Activated CD8-positive, alpha-beta memory T cell treated with anti-CD3 and anti-CD28 coated beads for 36 hours (primary cell): ENCODE results near the gene RAD51B. TPM values are rescaled to one million over a fixed set of nuclear protein-coding genes. Genes with fewer than 3 reads are reported as not detected.
"Not testable (repeated sequence)": the region's sequence is repeated elsewhere in the genome, so short reads cannot be mapped to it uniquely, and the experiment has no call there.

ENCODE experiments used
- CTCF ChIA-PET: fragments of 350-600 bp; sonication (Branson Sonifier 250); formaldehyde crosslinking; loops from one replicate; lab custom pipeline; 2021; ENCODE audit warnings: antibody characterized with exemption; lab: Charles Lee
- POLR2A ChIA-PET: fragments of 350-600 bp; sonication (Branson Sonifier 250); formaldehyde crosslinking; loops from one replicate; lab custom pipeline; 2021; ENCODE audit warnings: antibody characterized with exemption; lab: Charles Lee
- total RNA-seq, 2 experiments: library from RNA; stranded (reverse); gene quantifications; one replicate each; pipeline ENCODE4 v1.2.3, GENCODE V29; 2021

The RAD51B gene
- total RNA-seq, 2 experiments from 2014 or later = 25.0 to 26.0 TPM

DNA sequence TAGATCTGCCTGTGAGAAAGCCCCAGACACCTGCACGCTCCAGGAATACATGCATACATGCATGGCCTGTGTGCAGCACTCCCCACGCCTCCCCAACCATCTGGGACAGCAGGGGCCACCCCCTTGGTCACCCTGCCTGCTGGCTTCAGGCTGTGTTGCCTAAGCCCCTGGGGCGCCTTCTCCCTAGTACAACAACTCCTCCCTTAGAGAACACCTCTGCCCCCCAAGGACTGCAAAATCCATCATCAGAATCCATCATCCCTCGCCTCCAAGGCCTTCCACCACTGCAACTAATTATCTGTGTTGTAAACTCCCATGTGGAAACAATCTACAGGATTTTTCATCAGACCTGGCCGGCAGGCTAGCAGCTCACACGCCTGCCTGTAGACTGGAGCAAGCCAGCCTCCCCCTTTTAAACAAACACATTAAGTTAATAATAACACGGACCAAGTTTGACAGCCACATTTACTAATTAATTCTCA is 936.5 kb downstream of the RAD51B start:
- ChIA-PET POLR2A (no interaction called here), CTCF (no interaction called here)

- ChIA-PET POLR2A (no interaction called here), CTCF (no interaction called here)
Measured at GRCh38 chr14:68756734-68757133, 937.2 kb downstream of the RAD51B start.

- POLR2A ChIA-PET = no interaction called here
- CTCF ChIA-PET = no interaction called here
Measured at GRCh38 chr14:68757618-68758081, 938.1 kb downstream of the RAD51B start.

DNA sequence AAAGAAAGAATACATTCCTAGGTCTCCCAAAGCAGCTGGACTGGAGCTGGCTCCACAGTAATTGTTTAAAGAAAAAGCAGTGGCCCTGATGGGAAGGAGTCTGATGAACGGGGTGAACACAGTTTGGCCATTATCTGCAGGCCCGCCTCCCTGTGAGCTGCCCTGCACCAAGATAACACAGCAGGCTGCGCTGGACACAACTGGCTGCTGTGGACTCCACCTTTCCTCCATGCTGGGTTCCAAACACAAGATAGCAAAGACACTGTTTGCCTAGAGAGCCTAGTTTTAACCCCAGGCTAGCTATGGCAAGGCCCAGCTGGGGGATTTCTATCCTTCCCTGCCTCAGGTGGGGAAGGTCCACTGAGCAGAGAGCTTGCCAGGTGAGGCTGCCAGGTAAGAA is 938.7 kb downstream of the RAD51B start:
- POLR2A ChIA-PET = no interaction called here
- CTCF ChIA-PET = no interaction called here

DNA sequence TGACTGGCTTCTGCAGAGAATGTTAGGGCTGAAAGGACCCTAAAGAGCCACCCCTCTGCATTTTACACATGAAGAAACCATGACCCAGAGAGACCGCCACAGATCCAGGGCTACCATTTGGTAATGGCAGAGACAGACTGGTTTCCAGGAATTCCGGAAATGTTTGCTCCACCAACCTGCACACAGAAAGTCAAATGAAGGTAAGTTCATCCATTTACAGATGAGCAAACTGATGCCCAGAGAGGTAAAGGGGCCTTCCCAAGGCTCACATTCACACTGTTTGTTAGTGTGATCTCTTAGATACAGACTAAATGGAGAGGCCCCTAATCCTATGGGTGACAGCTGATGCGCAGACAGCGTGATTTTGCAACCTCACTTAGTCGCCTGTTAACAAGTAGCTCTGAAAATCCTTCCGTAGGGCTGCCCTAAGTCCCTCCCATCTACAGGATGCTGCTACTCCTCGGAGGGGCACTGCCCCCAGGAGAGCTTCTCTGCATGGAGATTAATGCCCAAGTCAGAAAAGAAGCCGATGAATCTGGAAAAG is 939.5 kb downstream of the RAD51B start:
- CTCF ChIA-PET = no interaction called here

GRCh38 chr14:68759937-68760336 is 940.4 kb downstream of the RAD51B start:
- ChIA-PET CTCF (interaction anchor here (0.5 to 1.5 kb wide), 2 partner anchors 11 to 459 kb away, joined by 3 read pairs; no protein-coding TSS in a partner anchor), POLR2A (no interaction called here)

More for the DNA sequence above, 939.5 kb downstream of the RAD51B start:
- POLR2A ChIA-PET = no interaction called here

GRCh38 chr14:68760761-68761160 is 941.2 kb downstream of the RAD51B start:
- POLR2A ChIA-PET = no interaction called here
- CTCF ChIA-PET = interaction anchor here (1.5 kb wide), 1 partner anchor 10 kb away, joined by 3 read pairs; no protein-coding TSS in a partner anchor

DNA sequence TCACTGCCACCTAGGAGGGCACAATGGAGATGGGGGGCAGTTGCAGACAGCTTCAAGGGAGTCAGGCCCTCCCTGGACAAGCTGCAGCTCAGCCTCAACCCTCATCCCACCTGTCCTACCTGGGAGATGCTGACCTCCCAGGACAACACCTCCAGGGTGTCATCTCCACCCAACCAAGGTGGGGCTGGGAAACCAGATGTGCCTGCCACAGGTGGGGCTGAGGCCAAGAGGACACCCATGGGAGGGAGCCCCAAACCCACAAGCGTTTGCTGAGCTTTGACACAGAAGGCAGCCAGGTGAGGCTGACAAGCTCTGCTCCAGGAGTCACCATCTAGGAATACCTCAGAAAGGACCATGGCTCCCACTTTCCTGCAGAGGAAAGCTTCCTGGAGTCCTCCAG is 941.8 kb downstream of the RAD51B start:
- ChIA-PET POLR2A (no interaction called here), CTCF (interaction anchor here (1.5 kb wide), 1 partner anchor 10 kb away, joined by 3 read pairs; no protein-coding TSS in a partner anchor)

- ChIA-PET CTCF (interaction anchor here (1.2 kb wide), 1 partner anchor 30 kb away, joined by 4 read pairs; no protein-coding TSS in a partner anchor), POLR2A (no interaction called here)
Measured at GRCh38 chr14:68762953-68763764, 943.6 kb downstream of the RAD51B start.

DNA sequence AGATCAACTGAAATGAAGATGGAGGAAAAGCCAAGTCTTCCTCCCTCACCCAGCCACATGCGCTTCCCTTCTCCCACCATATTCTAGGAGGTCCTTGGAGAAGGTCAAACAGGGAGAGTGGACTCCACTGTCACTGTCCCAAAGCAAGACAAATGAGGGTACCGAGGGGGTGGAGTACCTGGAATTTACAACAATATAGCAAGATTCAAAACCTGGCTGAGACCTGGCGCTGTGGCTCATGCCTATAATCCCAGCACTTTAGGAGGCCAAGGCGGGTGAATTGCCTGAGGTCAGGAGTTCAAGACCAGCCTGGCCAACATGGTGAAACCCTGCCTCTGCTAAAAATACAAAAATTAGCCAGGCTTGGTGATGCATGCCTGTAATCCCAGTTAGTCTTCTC is 944.3 kb downstream of the RAD51B start:
- CTCF ChIA-PET, POLR2A ChIA-PET: not testable (repeated sequence)

DNA sequence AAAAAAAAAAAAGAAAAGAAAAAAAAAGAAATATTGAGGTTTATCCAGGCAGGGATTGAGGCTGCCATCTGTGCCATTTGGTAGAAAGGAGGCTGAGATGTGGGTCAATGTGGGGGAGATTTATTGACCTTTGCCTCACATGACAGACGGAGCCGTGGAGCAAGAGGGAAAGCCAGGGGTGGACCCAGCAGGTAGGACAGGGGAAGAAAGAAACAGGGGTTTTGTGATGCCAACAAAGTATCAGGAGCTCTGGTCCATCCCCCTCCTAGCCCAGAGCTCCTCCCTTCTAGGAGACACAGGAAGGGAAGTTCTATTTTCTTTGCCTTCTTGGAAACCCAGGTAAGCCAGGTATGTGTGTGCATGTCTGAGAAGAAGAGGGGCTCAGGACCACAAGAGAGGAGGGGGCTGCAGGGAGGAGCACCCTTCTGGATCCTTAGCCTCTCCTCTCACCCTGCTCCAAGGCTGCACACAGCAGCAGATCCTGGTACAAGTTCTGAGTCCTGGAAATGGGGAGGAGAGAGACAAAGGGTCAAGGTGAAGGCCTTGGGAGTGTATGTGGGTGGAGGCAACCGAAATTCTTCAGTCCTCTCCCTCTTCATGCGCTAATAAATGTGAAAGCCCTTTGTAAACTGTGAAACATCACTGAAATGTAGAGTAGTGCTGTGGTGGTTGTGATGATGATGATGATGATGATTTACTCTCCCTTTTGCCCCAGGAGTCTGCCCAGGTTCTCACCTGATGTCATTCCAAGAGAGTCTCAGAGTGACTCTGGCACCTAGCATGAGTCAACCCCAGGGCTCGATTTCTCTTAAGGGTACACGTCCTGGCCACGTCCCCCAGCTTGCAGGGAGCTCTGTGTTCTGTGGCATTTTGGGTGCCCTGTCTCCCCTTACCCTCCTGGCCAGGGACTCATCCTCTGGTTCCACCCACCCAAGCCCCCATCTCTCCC is 947.0 kb downstream of the RAD51B start:
- POLR2A ChIA-PET = interaction anchor here (0.7 kb wide), 1 partner anchor 12 kb away, joined by 3 read pairs; no protein-coding TSS in a partner anchor
- CTCF ChIA-PET = no interaction called here

- POLR2A ChIA-PET = no interaction called here
- CTCF ChIA-PET = no interaction called here
Measured at GRCh38 chr14:68767248-68767645, 947.7 kb downstream of the RAD51B start.

DNA sequence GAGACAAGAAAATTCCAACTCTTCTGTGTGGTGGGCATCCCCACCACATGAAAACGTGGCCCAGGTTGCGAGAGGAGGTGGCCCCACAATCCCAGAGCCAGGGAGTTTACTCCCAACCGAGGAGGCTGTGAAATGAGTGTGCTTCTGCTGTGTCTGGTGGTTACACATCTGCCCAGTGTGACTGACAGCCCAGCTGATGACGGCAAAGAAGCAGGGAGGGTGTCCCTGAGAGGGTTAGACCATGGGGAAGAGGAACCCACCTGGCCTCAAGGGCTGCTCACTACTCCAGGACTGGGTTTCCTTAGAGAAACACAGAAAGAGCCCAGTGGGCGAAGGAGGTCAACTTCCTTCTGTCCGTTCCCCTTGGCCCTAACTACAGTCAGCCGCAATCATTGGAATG is 948.7 kb downstream of the RAD51B start:
- ChIA-PET POLR2A (no interaction called here), CTCF (no interaction called here)

- POLR2A ChIA-PET = no interaction called here
- CTCF ChIA-PET = no interaction called here
Measured at GRCh38 chr14:68770051-68770450, 950.5 kb downstream of the RAD51B start.

DNA sequence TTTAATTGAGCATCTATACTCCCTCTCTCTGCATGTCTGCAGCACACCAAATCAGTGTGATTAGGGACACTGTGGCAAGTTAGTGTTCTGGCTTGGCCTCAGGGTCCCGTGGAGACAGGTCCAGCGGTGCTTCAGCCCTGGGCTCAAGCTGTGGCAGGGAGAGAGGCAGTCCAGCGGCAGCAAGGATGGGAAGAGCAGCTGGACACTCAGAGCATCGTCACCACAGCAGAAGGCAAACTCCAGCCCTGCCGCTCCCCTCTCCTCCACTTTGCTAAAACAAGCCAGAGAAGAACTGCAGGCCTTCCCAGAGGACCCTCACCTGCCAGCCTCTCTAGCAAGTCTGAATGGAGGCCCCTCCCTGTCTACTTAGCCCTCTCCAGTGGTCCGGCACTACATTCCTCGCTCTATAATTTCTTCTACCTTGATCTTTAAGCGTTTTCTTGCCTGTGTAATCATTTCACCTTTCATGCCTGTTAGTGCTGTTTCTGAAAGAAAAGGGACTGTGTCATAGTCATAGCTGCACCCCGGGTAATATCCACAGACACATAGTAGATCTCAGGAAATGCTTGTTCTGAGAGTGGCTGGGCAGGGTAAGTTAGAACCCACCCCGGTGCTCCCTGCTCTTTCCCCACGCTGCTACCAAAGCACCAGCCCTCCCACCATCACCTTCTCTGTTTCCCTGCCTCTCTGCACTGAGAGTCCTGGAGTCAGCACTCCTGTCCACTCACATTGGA is 951.1 kb downstream of the RAD51B start:
- CTCF ChIA-PET = interaction anchor here (0.9 to 1.9 kb wide), 2 partner anchors 10 to 46 kb away, joined by 3 to 6 read pairs; no protein-coding TSS in a partner anchor
- POLR2A ChIA-PET = interaction anchor here (0.9 kb wide), 1 partner anchor 19 kb away, joined by 3 read pairs; no protein-coding TSS in a partner anchor

DNA sequence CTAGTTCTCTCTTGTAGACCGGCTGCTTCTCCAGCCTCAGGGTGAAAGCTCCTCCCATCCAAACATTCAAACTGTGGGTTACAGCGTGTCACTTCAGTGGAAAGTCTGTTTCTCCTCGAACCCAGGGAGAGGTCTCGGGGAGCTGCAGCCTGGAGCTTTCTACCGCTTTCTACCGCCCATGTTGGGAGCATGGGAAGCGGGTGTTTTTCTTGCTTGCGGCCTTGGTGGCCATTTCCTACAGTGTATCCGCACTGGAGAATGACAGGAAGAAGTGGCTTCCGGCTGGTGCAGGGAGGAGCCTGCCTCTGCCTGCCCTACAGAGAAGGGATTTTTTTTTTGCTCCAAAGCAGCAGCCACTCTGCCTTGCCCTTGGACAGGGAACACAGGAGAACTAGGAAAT is 952.1 kb downstream of the RAD51B start:
- ChIA-PET POLR2A (interaction anchor here (0.9 kb wide), 1 partner anchor 18 kb away, joined by 3 read pairs; no protein-coding TSS in a partner anchor), CTCF (interaction anchor here (0.6 to 1.9 kb wide), 4 partner anchors 11 to 827 kb away, joined by 3 to 6 read pairs (median 4); no protein-coding TSS in a partner anchor)

DNA sequence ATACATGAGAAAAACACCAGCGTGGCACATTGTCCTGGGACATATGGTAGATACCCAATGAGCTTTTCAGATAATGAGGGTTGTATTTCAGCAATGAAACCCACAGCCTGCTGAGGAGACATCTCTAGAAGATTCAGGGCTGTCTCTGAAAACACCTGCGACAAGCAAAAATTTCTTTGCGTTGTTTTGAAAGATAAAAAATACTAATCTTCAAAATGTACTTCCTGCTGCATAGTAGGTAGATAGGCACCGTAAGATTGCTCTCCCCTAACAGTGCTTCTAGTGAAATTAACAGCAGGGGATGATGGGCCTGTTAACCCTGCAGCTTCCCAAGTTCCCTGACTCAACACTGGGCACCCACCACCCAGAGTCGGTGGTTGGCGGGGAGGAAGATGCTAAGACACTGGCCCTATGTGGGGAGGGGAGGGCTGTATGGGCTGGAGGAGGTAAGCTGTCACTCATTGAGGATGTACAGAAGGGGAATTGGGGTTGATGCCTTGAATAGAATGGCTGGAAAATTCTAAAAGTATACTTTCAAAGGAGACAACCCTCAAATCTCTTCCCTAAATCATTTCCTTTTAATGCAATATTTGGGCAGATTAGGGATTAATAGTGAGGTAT is 953.3 kb downstream of the RAD51B start:
- ChIA-PET POLR2A (interaction anchor here (1.1 kb wide), 1 partner anchor 8 kb away, joined by 3 read pairs; no protein-coding TSS in a partner anchor), CTCF (interaction anchor here (1.0 to 1.9 kb wide), 3 partner anchors 9 to 44 kb away, joined by 4 to 6 read pairs (median 5); no protein-coding TSS in a partner anchor)
